Raji (cell line): Measurements from ENCODE around the gene MYO3B.

ENCODE experiments used
- POLR2A ChIP-seq: IDR thresholded peaks from 2 replicates; pipeline ENCODE4 v1.6.1; 2011; ENCODE audit warnings: low read depth, low read length, control low read depth; ENCODE audit not compliant: insufficient read depth

The MYO3B gene

GRCh38 chr2:170362871-170363631 is 185.1 kb downstream of the MYO3B start:
- TF ChIP-seq POLR2A, result no peak

GRCh38 chr2:170365003-170365402 is 187.1 kb downstream of the MYO3B start:
- no peak for TF ChIP-seq POLR2A

- TF ChIP-seq POLR2A, result no peak
These were observed 187.7 kb downstream of the MYO3B start for GRCh38 chr2:170365686-170366085.

GRCh38 chr2:170368370-170368769 is 190.4 kb downstream of the MYO3B start:
- no peak for TF ChIP-seq POLR2A

GRCh38 chr2:170369228-170369627 is 191.3 kb downstream of the MYO3B start:
- no peak for TF ChIP-seq POLR2A

GRCh38 chr2:170369894-170370293 is 191.9 kb downstream of the MYO3B start:
- no peak for TF ChIP-seq POLR2A

- TF ChIP-seq POLR2A, result no peak
These were observed 193.5 kb downstream of the MYO3B start for GRCh38 chr2:170371231-170371998.

GRCh38 chr2:170375192-170375591 is 197.2 kb downstream of the MYO3B start:
- TF ChIP-seq POLR2A, result no peak

- no peak for TF ChIP-seq POLR2A
These were observed 199.7 kb downstream of the MYO3B start for GRCh38 chr2:170377500-170378207.

GRCh38 chr2:170380267-170380666 is 202.3 kb downstream of the MYO3B start:
- TF ChIP-seq POLR2A, result no peak

GRCh38 chr2:170381678-170382077 is 203.7 kb downstream of the MYO3B start:
- no peak for TF ChIP-seq POLR2A

GRCh38 chr2:170386554-170386953 is 208.6 kb downstream of the MYO3B start:
- TF ChIP-seq POLR2A, result no peak

GRCh38 chr2:170391018-170391417 is 213.1 kb downstream of the MYO3B start:
- no peak for TF ChIP-seq POLR2A

- no peak for TF ChIP-seq POLR2A
These were observed 213.8 kb downstream of the MYO3B start for GRCh38 chr2:170391697-170392096.

- no peak for TF ChIP-seq POLR2A
These were observed 216.0 kb downstream of the MYO3B start for GRCh38 chr2:170393861-170394498.
